GM12891 (cell line): ENCODE results near the gene GNB3.

Source experiments
- POLR2A ChIP-seq: IDR thresholded peaks from 2 replicates; pipeline ENCODE4 v1.6.1; 2011; ENCODE audit warnings: low read depth, low read length, control low read depth
- POLR2AphosphoS5 ChIP-seq: IDR thresholded peaks from 2 replicates; pipeline ENCODE4 v1.6.1; 2011; ENCODE audit warnings: low read depth, low read length, control low read depth
- TAF1 ChIP-seq: IDR thresholded peaks from 2 replicates; pipeline ENCODE4 v1.6.1; 2011; ENCODE audit warnings: low read depth, low read length, control low read depth

DNA sequence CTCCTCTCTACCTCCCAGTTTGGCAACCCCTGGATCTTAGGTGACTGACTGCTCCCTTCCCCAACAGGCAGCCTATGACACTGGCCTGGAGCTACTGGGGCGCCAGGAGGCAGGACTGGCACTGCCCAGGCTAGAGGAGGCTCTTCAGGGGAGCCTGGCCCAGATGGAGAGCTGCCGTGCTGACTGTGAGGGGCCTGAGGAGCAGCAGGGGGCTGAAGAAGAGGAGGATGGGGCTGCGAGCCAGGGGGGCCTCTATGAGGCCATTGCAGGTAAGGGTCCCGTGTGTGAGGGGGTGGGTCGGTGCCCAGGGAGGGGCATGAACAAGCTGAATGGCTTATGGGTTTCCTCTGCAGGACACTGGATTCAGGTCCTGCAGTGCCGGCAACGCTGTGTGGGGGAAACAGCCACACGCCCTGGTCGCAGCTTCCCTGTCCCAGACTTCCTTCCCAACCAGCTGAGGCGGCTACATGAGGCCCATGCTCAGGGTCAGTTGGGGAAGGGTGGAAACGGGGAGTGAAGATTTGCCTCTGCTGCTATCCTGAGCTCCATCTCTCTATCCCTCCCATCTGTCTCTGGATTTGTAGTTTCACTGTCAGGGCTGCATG, 10.3 kb upstream of the GNB3 start:
- TF ChIP-seq POLR2AphosphoS5, result no peak
- TF ChIP-seq POLR2A, result no peak
- TF ChIP-seq TAF1, result no peak
